ENCODE measurements around the gene ETF1.
A peak's percentile ranks its signal among the peaks of the same experiment; 100 is the strongest.

Gene ETF1

GRCh38 chr5:138549414-138549813 lies 6.4 kb upstream of the ETF1 start:
- no peak for TF ChIP-seq CTCF (IDR thresholded peaks at IDR 0.05)
- no peak for DNase-seq (ENCODE audit: low spot score)
- Histone ChIP-seq H3K4me3 (no peak overlapping the region), H3K27ac (no peak overlapping the region)

GRCh38 chr5:138545919-138546562 lies 3.0 kb upstream of the ETF1 start:
- DNase-seq (ENCODE audit: low spot score): no peak
- no peak overlapping the region for H3K4me3 ChIP-seq
- no peak for TF ChIP-seq CTCF (IDR thresholded peaks at IDR 0.05)
- H3K27ac ChIP-seq: no peak overlapping the region

GRCh38 chr5:138544181-138545134 lies 1.4 kb upstream of the ETF1 start:
- peak; percentile 74 for DNase-seq (ENCODE audit: low spot score)
- H3K27ac ChIP-seq: peak overlapping the region; percentile 95 to 97
- H3K4me3 ChIP-seq: peak overlapping the region; percentile 84
- TF ChIP-seq CTCF (IDR thresholded peaks at IDR 0.05): no peak

- peak; percentile 91 for DNase-seq (ENCODE audit: low spot score)
- H3K27ac ChIP-seq: peak overlapping the region; percentile 95 to 97
- TF ChIP-seq CTCF (IDR thresholded peaks at IDR 0.05): no peak
- H3K4me3 ChIP-seq: peak overlapping the region; percentile 84
Measured at GRCh38 chr5:138543730-138544104, 681 bp upstream of the ETF1 start.

- Histone ChIP-seq H3K27ac (peak overlapping the region; percentile 95 to 99), H3K4me3 (peak overlapping the region; percentile 84)
- DNase-seq (ENCODE audit: low spot score): no peak
- no peak for TF ChIP-seq CTCF (IDR thresholded peaks at IDR 0.05)
Measured at GRCh38 chr5:138542180-138542955, 668 bp downstream of the ETF1 start.

GRCh38 chr5:138541511-138542179 lies 1.4 kb downstream of the ETF1 start:
- H3K4me3 ChIP-seq: peak overlapping the region; percentile 84
- TF ChIP-seq CTCF (IDR thresholded peaks at IDR 0.05): no peak
- peak overlapping the region; percentile 95 to 99 for H3K27ac ChIP-seq
- no peak for DNase-seq (ENCODE audit: low spot score)
